Upper lobe of left lung (tissue), 4 donors: ENCODE data around the gene BLMH.

Experiments used
- POLR2A ChIP-seq, 4 donors: fragments of 450-650 bp; IDR thresholded peaks; one replicate each; pipeline ENCODE4 v1.5.1; 2016 to 2017; ENCODE audit warnings: antibody characterized with exemption in 4 of 4, mild to moderate bottlenecking in 2 of 4
- TF ChIP-seq, protein P1 (sequence below), 6 experiments: fragments of 450-650 bp in 4 of 6; fragments of 200-600 bp in 2 of 6; sonication (generic) in 2 of 6; IDR thresholded peaks; one replicate each; pipeline ENCODE4 v1.5.1; 2016 to 2019; ENCODE audit warnings: antibody characterized with exemption in 6 of 6

GRCh38 chr17:30224419-30224960 lies 67.3 kb downstream of the BLMH start:
- no peak for TF ChIP-seq POLR2A (IDR thresholded peaks at IDR 0.05)
- TF ChIP-seq, protein P1, sequence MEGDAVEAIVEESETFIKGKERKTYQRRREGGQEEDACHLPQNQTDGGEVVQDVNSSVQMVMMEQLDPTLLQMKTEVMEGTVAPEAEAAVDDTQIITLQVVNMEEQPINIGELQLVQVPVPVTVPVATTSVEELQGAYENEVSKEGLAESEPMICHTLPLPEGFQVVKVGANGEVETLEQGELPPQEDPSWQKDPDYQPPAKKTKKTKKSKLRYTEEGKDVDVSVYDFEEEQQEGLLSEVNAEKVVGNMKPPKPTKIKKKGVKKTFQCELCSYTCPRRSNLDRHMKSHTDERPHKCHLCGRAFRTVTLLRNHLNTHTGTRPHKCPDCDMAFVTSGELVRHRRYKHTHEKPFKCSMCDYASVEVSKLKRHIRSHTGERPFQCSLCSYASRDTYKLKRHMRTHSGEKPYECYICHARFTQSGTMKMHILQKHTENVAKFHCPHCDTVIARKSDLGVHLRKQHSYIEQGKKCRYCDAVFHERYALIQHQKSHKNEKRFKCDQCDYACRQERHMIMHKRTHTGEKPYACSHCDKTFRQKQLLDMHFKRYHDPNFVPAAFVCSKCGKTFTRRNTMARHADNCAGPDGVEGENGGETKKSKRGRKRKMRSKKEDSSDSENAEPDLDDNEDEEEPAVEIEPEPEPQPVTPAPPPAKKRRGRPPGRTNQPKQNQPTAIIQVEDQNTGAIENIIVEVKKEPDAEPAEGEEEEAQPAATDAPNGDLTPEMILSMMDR (IDR thresholded peaks at IDR 0.05) = no peak
